Activated CD4-positive, alpha-beta T cell treated with anti-CD3 and anti-CD28 coated beads for 48 hours (primary cell): Measurements from ENCODE around the gene MC1R.
"Not testable (repeated sequence)": the region's sequence is repeated elsewhere in the genome, so short reads cannot be mapped to it uniquely, and the experiment has no call there.

Experiments
- DNase-seq: peaks from one replicate; pipeline ENCODE4 v3.0.0-alpha.2; 2020

Gene MC1R

DNA sequence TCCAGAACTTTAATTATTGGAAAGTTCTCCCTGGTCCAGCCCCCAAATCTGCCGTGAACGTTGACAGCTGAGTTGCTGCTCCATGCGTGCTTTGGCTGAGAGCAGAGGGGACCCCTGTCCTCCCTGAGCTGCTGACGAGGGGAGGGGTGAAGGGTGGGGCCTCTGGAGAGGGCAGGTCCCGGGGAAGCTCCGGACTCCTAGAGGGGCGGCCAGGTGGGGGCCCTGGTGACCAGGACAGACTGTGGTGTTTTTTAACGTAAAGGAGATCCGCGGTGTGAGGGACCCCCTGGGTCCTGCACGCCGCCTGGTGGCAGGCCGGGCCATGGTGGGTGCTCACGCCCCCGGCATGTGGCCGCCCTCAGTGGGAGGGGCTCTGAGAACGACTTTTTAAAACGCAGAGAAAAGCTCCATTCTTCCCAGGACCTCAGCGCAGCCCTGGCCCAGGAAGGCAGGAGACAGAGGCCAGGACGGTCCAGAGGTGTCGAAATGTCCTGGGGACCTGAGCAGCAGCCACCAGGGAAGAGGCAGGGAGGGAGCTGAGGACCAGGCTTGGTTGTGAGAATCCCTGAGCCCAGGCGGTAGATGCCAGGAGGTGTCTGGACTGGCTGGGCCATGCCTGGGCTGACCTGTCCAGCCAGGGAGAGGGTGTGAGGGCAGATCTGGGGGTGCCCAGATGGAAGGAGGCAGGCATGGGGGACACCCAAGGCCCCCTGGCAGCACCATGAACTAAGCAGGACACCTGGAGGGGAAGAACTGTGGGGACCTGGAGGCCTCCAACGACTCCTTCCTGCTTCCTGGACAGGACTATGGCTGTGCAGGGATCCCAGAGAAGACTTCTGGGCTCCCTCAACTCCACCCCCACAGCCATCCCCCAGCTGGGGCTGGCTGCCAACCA, at the start of gene MC1R:
MC1R (plus strand) TSS at position 410 of the 895 bp plus-strand sequence; CDS start at position 807, 397 bp downstream.
- DNase-seq: no peak

GRCh38 chr16:89869911-89870310, 48.8 kb upstream of the MC1R start:
- DNase-seq: no peak

- no peak for DNase-seq
These were observed 48.2 kb upstream of the MC1R start for GRCh38 chr16:89870440-89870839.

GRCh38 chr16:89871895-89872294, 46.8 kb upstream of the MC1R start:
- no peak for DNase-seq

DNA sequence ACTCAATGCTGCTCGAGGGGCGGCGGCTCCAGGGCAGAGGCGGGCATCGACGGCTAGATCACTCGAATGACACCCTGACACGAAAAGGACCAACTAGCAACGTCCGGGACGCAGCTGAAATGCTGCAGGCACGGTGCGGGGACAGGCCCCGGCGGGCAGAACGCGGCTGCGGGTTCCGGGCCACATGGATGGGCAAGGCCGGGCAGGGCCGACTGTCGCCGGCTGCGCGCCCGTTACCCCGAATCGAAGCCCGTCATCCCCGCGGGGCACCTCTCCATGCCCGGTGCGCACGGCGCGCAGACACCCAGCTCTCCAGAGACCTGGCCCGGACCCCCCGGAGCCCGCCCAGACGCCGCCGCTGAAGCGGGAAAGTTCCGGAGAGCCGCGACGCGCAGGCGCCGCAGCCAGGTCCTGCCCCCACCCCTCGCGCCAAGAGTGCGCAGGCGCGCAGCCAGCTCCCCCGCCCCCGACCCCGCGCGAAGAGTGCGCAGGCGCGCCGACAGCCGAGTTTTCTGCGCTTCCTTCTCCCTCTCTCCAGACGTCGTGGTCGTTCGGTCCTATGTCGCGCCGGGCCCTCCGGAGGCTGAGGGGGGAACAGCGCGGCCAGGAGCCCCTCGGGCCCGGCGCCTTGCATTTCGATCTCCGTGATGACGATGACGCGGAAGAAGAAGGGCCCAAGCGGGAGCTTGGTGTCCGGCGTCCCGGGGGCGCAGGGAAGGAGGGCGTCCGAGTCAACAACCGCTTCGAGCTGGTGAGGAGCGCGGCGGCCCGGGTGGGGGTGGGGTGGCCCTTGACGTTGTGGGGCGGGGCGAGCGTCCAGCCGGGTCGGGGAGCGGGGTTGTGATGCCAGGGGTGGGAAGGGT, 45.3 kb upstream of the MC1R start, which contains the start of gene TCF25:
TCF25 (plus strand) TSS at position 484 of the 863 bp plus-strand sequence; CDS start at position 560, 76 bp downstream.
- peak; percentile 92 for DNase-seq

DNA sequence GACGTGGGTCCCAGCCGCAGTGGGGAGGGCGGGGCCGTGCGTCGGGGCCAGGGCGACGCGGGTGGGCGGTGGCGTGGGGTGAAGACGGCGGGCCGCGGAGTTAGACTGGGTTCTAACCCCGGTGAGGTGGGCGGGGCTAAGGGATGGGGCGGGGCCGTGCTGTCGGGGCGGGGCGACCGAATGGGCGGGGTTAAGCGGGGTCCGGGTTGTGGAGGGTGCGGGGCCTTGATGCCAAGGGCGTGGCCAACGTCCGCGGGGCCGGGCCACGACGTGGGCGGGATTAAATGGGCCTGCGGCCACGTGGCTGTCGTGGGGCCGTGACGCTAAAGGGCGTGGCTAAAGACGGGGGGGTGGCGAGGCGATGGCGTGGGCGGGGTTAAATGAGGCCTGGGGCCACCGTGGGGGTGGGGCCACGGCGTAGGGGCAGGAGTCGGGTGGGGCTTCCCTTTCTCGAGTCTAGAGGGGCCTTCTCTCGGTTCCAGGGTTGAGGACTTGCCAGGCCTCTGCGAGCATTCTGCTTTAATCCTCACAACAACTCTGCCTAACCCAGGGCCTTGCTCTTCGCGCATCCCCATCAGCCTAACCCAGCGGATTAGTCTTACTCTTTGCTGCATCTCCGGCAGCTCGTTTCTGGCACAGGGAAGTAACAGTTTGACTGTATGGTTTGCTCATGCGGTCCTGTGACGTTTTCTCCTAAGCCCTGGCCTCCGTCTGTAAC, 44.5 kb upstream of the MC1R start:
- peak; percentile 98 for DNase-seq

- not testable (repeated sequence) for DNase-seq
These were observed 39.5 kb upstream of the MC1R start for GRCh38 chr16:89879123-89879522.

DNA sequence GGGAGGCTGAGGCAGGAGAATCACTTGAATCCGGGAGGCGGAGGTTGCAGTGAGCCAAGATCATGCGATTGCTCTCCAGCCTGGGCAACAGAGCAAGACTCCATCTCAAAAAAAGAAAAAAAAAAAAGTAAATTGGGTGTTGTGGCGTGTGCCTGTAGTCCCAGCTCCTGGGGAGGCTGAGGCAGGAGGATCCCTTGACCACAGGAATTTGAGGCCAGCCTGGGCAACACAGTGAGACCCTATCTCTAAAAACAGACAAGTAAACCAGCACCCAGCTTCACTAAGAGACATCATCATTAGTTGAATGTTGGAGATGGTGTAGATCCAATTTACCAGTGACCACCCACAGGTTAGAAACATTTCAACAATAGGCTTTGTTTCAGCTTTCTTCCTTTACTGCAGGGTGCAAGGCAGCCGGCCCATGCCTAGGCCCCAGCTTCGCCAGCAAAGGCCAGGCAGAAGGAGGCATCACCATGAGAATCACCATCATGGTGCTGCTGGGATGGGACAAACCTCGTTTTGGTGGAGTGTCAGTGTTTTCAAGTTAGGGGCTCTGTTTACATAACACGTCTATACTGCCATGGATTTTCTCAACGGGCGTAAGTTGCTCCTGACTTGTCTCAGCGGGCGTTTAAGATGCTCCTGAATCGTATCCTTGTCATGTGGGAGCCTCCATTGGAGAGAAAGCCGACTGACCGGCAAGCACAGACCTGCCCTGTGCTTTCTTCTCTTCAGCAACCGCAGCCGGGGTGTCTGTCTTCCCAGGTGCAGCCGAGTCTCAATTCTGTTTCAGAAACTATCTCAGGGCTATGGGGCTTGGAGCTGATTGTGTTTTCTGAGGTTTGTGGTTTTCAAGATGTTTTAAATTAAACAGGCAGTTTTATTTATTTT, 37.9 kb upstream of the MC1R start:
- no peak for DNase-seq

DNA sequence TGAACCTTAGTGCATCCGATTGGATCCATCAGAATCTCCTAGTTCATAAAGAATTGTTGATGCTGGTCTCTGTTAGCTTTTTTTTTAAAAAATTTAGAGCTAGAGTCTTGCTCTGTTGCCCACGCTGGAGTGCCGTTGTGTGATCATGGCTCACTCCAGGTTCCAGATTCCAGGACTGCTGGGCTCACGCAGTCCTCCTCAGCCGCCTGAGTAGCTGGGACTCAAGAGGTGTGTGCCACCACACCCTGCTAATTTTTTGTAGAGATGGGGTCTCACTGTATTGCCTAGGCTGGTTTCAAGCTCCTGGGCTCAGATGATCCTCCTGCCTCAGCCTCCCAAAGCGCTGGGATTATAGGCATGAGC, 37.3 kb upstream of the MC1R start:
- DNase-seq: no peak

DNA sequence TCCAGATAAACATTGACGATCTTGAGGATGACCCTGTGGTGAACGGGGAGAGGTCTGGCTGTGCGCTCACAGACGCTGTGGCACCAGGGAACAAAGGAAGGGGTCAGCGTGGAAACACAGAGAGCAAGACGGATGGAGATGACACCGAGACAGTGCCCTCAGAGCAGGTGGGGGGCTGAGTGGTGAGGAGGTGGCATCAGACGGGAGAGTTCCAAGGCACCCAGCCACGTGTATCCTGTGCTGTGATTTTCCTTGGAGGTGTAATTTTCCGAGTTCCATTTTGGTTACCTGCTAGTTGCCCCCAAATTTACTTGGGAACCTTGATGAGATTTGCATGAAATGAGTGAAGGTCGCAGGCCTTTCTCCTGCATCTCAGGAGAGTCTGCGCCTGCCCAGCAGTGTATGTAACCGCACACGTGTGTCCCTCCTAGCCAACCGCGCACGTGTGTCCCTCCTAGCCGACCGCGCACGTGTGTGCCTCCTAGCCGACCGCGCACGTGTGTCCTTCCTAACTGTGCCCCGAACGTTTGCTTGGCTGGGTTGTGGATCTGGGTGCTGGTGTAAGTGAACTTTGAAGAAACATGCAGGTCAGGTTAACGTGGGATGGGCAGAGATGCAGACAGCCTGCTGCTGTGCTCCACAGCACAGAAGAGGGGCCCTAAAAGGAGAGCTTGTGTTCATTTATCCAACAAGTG, 35.2 kb upstream of the MC1R start:
- DNase-seq: no peak

- no peak for DNase-seq
These were observed 34.6 kb upstream of the MC1R start for GRCh38 chr16:89884041-89884421.

GRCh38 chr16:89887243-89887642, 31.4 kb upstream of the MC1R start:
- no peak for DNase-seq

GRCh38 chr16:89890200-89890599, 28.5 kb upstream of the MC1R start:
- peak; percentile 68 for DNase-seq

DNA sequence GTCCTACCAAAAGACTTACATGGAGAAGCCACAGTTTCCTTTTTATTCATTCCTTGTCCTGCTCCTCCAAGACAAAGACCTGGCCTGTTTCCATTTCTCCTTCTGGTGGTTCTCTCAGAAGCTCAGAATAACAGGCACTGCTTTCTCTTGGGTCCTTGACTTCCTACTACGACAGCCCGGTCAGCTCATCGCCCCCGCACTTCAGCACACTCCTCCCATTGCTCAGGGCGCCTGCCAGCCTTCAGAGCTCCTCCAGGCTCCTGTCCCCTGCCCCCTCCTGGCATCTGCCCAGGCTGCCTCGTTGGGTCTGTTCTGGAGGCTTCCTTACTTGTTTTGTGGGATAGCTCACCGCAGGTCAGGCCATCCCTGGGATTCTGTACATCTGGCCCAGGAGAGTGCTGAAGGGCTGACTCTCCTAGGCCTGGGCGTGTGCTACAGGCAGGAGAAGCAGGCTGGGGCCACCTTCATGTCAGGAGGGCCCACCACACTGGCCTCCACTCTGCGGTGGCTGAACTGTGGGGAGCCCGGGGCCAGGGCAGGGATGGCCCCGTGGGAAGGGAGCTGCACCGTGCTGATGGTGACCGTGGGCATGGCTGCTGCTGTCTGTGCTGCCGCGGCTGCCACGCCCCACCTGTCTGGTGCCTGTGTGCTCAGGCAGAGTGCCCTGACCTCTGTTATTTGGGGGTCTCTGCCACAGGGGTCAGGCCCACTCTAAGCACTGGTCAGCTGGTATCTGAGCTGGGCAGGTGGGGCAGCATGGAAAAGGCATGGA, 27.6 kb upstream of the MC1R start:
- DNase-seq: no peak

GRCh38 chr16:89892055-89892630, 26.5 kb upstream of the MC1R start:
- no peak for DNase-seq

DNA sequence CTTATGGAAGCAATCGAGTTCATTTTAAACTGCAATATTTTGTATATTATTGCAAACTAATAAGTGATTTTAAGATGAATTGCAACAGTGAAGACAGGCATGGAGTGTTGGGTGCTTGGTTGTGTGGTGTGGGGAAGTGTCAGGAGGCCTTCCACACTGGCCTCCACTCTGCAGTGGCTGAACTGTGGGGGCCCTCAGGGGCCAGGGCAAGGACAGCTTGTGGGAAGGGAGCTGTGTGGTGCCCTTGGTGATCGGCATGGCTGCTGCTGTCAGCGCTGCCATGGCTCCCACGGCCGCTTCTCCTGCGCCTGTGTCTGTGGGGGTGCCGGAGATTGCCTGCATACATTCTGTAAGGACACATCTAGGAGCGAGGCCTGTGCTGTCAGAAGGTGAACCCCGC, 26.0 kb upstream of the MC1R start:
- DNase-seq: no peak

GRCh38 chr16:89893642-89894548, 24.8 kb upstream of the MC1R start:
- no peak for DNase-seq

DNA sequence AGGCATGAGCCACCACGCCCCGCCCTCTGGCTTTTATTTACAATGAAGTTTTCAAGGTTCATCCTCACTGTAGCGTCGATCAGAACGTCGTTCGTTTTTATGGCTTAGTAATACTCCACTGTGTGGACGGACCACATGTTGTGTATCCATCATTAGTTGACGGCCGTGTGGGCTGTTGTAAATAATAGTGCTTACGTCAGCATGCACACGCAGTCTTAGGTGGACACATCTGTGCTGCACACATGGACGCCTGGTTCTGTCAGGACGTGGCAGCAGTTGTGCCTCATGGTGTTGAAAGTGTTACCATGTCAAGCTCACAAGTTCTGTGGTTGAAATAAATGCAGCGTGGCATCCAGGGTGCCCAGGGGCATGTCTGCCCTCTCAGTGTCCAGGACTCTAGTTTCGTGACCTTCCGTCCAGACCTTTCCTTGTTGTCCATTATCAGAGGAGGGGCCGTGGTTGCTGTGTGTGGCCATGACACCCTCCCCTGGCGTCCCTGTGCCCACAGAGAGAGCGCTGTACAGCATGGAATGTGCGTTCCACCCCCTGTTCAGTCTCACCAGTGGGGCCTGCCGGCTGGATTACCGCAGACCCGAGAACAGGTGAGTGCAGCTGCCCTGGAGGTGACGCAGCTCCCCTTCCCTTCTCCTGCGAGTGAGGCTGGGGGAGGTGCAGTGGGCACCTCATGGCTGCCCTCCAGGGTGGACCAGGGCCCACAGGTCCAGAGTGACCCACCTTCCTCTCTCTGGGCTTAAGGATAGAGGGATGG, 23.0 kb upstream of the MC1R start:
- no peak for DNase-seq
